Endothelial cell of umbilical vein (primary cell): ENCODE results near the gene HERC6. TPM values are rescaled to one million over a fixed set of nuclear protein-coding genes. Genes with fewer than 3 reads are reported as not detected.

Experiments used
- Bru-seq: library from RNA; stranded (reverse); fragments of 400-500 nt; gene quantifications from one replicate; lab custom pipeline; 2021; lab: Mats Ljungman, UMichigan
- BruChase-seq, 2 experiments: library from RNA; stranded (reverse); fragments of 400-500 nt; gene quantifications; one replicate each; lab custom pipeline; 2021; lab: Mats Ljungman, UMichigan
- BruUV-seq: library from RNA; stranded (reverse); fragments of 400-500 nt; replicated peaks from 2 replicates; lab custom pipeline; 2021; lab: Mats Ljungman, UMichigan
- CTCF ChIA-PET: fragments of 300-600, 350-600 bp; sonication (Branson Sonifier 250); formaldehyde crosslinking; loops from one replicate; lab custom pipeline; 2021; ENCODE audit warnings: antibody characterized with exemption, inconsistent platforms; lab: Charles Lee
- POLR2A ChIA-PET: fragments of 300-600, 350-600 bp; sonication (Branson Sonifier 250); formaldehyde crosslinking; loops from one replicate; lab custom pipeline; 2021; ENCODE audit warnings: antibody characterized with exemption, inconsistent platforms; lab: Charles Lee
- DNase-seq: peaks from one replicate; pipeline ENCODE4 v3.0.0-alpha.2; 2011; ENCODE audit warnings: low read depth, low spot score
- FAIRE-seq: peaks from 2 replicates; lab custom pipeline; 2011; peaks lifted over from hg19 to GRCh38; lab: Jason Lieb, UNC
- H2AFZ ChIP-seq: 2 replicates; pipeline ENCODE4 v1.6.0; 2012; ENCODE audit warnings: low read depth, low read length, control low read depth, inconsistent platforms
- H3K27ac ChIP-seq: 2 replicates; pipeline ENCODE4 v1.5.1; 2011; ENCODE audit warnings: low read depth, mild to moderate bottlenecking, control low read depth, low read length, moderate library complexity; ENCODE audit not compliant: insufficient read depth
- H3K27me3 ChIP-seq, 2 experiments: 2 replicates each; pipeline versions ENCODE4 v1.6.0 to v1.6.1; 2011; ENCODE audit warnings: low read length in 2 of 2, mixed read lengths in 1 of 2; ENCODE audit not compliant: control insufficient read depth in 2 of 2, insufficient read depth in 2 of 2
- H3K36me3 ChIP-seq, 2 experiments: 2 replicates in 1 of 2; 3 replicates in 1 of 2; pipeline ENCODE4 v1.5.1; 2011; ENCODE audit warnings: low read length in 2 of 2, mild to moderate bottlenecking in 1 of 2, moderate library complexity in 1 of 2; ENCODE audit not compliant: control insufficient read depth in 2 of 2, insufficient read depth in 2 of 2; ENCODE audit errors: extremely low read depth in 1 of 2
- H3K4me1 ChIP-seq: 3 replicates; pipeline ENCODE4 v1.5.1; 2011; ENCODE audit warnings: mild to moderate bottlenecking, low read length; ENCODE audit not compliant: control insufficient read depth, insufficient read depth; ENCODE audit errors: extremely low read depth
- H3K4me2 ChIP-seq: 2 replicates; pipeline ENCODE4 v1.6.1; 2011; ENCODE audit warnings: low read length, control low read depth, mixed read lengths; ENCODE audit not compliant: insufficient read depth
- H3K4me3 ChIP-seq, 3 experiments: fragments of 200-600 bp in 1 of 3; sonication (generic), shearing (Covaris generic) in 1 of 3; replicated peaks in 1 of 3; 2 replicates each; pipeline ENCODE4 v1.5.1; 2011 to 2016; ENCODE audit warnings: control low read depth in 3 of 3, low read length in 3 of 3, mild to moderate bottlenecking in 2 of 3, inconsistent platforms in 1 of 3, low read depth in 1 of 3, moderate library complexity in 1 of 3; ENCODE audit not compliant: insufficient read depth in 1 of 3
- H3K79me2 ChIP-seq: 2 replicates; pipeline ENCODE4 v1.6.0; 2012; ENCODE audit warnings: low read length, inconsistent platforms; ENCODE audit not compliant: control insufficient read depth, insufficient read depth
- H3K9ac ChIP-seq: replicated peaks from 2 replicates; pipeline ENCODE3; 2011; ENCODE audit warnings: low read length, control low read depth; ENCODE audit not compliant: insufficient read depth; ENCODE audit errors: extremely low read depth
- H3K9me1 ChIP-seq: replicated peaks from 3 replicates; pipeline ENCODE4 v1.6.0; 2011; ENCODE audit warnings: mild to moderate bottlenecking, low read length; ENCODE audit not compliant: control insufficient read depth, insufficient read depth; ENCODE audit errors: extremely low read depth
- H3K9me3 ChIP-seq: replicated peaks from 2 replicates; pipeline ENCODE4 v1.5.1; 2012; ENCODE audit warnings: low read length, inconsistent platforms; ENCODE audit not compliant: control insufficient read depth, insufficient read depth
- H4K20me1 ChIP-seq: replicated peaks from 2 replicates; pipeline ENCODE3; 2011; ENCODE audit warnings: mild to moderate bottlenecking, low read length; ENCODE audit not compliant: control insufficient read depth, insufficient read depth; ENCODE audit errors: extremely low read depth
- EZH2 ChIP-seq: IDR thresholded peaks from 2 replicates; pipeline ENCODE4 v1.6.1; 2012; ENCODE audit warnings: borderline replicate concordance, low read depth, mild to moderate bottlenecking, moderate library complexity, low read length, inconsistent platforms; ENCODE audit not compliant: severe bottlenecking
- FOS ChIP-seq: IDR thresholded peaks from 2 replicates; pipeline ENCODE4 v1.6.1; 2011; ENCODE audit warnings: mild to moderate bottlenecking, low read length, moderate library complexity, borderline replicate concordance; ENCODE audit not compliant: insufficient read depth
- GATA2 ChIP-seq: IDR thresholded peaks from 2 replicates; pipeline ENCODE4 v1.7.0; 2011; ENCODE audit warnings: low read depth, mild to moderate bottlenecking, moderate library complexity, mixed read lengths, low read length; ENCODE audit not compliant: insufficient read length, insufficient read depth
- JUN ChIP-seq: IDR thresholded peaks from 2 replicates; pipeline ENCODE4 v1.6.1; 2011; ENCODE audit warnings: borderline replicate concordance, low read depth; ENCODE audit not compliant: insufficient read length, insufficient read depth
- MAX ChIP-seq: IDR thresholded peaks from 2 replicates; pipeline ENCODE4 v1.6.1; 2011; ENCODE audit not compliant: insufficient read depth, insufficient read length
- MYC ChIP-seq: IDR thresholded peaks from one replicate; pipeline ENCODE4 v1.6.1; 2011; ENCODE audit warnings: mild to moderate bottlenecking, low read depth, low read length
- POLR2A ChIP-seq: IDR thresholded peaks from 2 replicates; pipeline ENCODE4 v1.6.1; 2012; ENCODE audit warnings: low read depth, mild to moderate bottlenecking, control low read depth, low read length
- dilution Hi-C: fragments of 300-500 bp; cut with MboI; formaldehyde crosslinking; loops from one replicate; pipeline ENCODE4 v1.15.0; 2019; ENCODE audit warnings: low sequenced_read_pairs; ENCODE audit not compliant: extremely low pct_ligation_motif_present
- intact Hi-C: fragments of 100-400 bp; cut with micrococcal nuclease; formaldehyde crosslinking; loops from one replicate; pipeline ENCODE4 v1.10.0; 2022
- long read RNA-seq: library from polyadenylated mRNA; stranded (forward); transcript quantifications from one replicate; pipeline ENCODE4 v2.0.0, GENCODE V29; 2021
- polyA minus RNA-seq, 3 experiments: library from RNA; depleted of rRNA, polyadenylated mRNA; stranded (reverse); fragments of >200 nt; gene quantifications; 1 replicate in 1 of 3; 2 replicates in 2 of 3; pipeline ENCODE4 v1.2.3, GENCODE V29; 2011
- polyA plus RNA-seq, 4 experiments: library from polyadenylated mRNA; depleted of rRNA in 3 of 4; stranded (reverse) in 3 of 4; unstranded in 1 of 4; fragments of >200 nt; gene quantifications; 2 replicates each; pipeline versions ENCODE4 v1.2.1 to v1.2.3, GENCODE V29; 2011 to 2012; ENCODE audit warnings: missing spikeins in 1 of 4
- total RNA-seq: library from RNA; stranded (reverse); gene quantifications from 2 replicates; pipeline ENCODE4 v1.2.3, GENCODE V29; 2021
- TF ChIP-seq, protein P1 (sequence below), 2 donors: IDR thresholded peaks; 1 replicate in 1 of 2; 2 replicates in 1 of 2; pipeline ENCODE4 v1.5.1; 2011; ENCODE audit warnings: low read length in 2 of 2, mild to moderate bottlenecking in 2 of 2, moderate library complexity in 2 of 2, control low read depth in 1 of 2, inconsistent platforms in 1 of 2, low read depth in 1 of 2; ENCODE audit not compliant: insufficient read depth in 1 of 2; ENCODE audit errors: extremely low read depth in 1 of 2

The HERC6 gene
- total RNA-seq (4.1 and 5.0 TPM in 2 replicates), polyA plus RNA-seq (1.9 and 2.1 TPM in 2 replicates), polyA minus RNA-seq (4.7 and 6.3 TPM in 2 replicates), Bru-seq, nascent RNA (percentile 43 among the genes with signal in this experiment), BruChase-seq, experiment 1, labeled RNA remaining after a 6-hour chase (percentile 31 among the genes with signal in this experiment), BruChase-seq, experiment 2, labeled RNA remaining after a 2-hour chase (percentile 39 among the genes with signal in this experiment)
- polyA plus RNA-seq (2011; cell fraction: cytosol; rRNA removed): 2.3 and 2.6 TPM in 2 replicates
- polyA plus RNA-seq (2011; cell fraction: nucleus; rRNA removed): 3.4 and 5.1 TPM in 2 replicates
- polyA plus RNA-seq (2012): 2.0 and 3.7 TPM in 2 replicates
- polyA minus RNA-seq (2011; cell fraction: cytosol; rRNA and poly(A)+ RNA removed): 3.9 TPM
- polyA minus RNA-seq (2011; cell fraction: nucleus; rRNA and poly(A)+ RNA removed): 5.9 and 7.4 TPM in 2 replicates
- long read RNA-seq, partial matches to known transcripts: 0 of 6 reads
- long read RNA-seq, other reads (novel, unspliced or antisense): 4 of 6 reads

GRCh38 chr4:88378691-88379559, at the start of gene HERC6:
Gene HERC6 (plus strand): TSS chr4:88378852. CDS start chr4:88378922, 70 bp downstream.
- Histone ChIP-seq H3K27ac (peak within 1 kb of the TSS; percentile 61), H3K4me2 (peak within 1 kb of the TSS; percentile 92), H3K9me3 (no peaks in the 10 kb centered on the region), H4K20me1 (no peaks in the 10 kb centered on the region), H3K4me3 (peak within 1 kb of the TSS; percentile 76 to 91 (median 89)), H3K9me1 (no peaks in the 10 kb centered on the region), H2AFZ (peak within 1 kb of the TSS; percentile 99), H3K27me3 (peaks cover 0 to 3% of the 10 kb centered on the region in 2 experiments), H3K9ac (peak within 1 kb of the TSS; percentile 69), H3K36me3 (no peaks in the 10 kb centered on the region), H3K79me2 (no peaks in the 10 kb centered on the region), H3K4me1 (peaks cover 3% of the 10 kb centered on the region)
- BruUV-seq: no TSS peak
- dilution Hi-C loops (no loop called here), intact Hi-C loops (loop anchor here (1.0 to 2.0 kb wide), 4 partner anchors 77 to 160 kb away; partner anchors contain the start of gene PPM1K)
- DNase-seq (peak; percentile 81), FAIRE-seq (peak; percentile 93)
- POLR2A ChIA-PET: interaction anchor here (1.0 kb wide), 1 partner anchor 12 kb away, joined by 3 read pairs; no protein-coding TSS in a partner anchor
- TF ChIP-seq GATA2 (no peak), EZH2 (no peak), FOS (no peak), MYC (no peak), MAX (no peak), JUN (no peak), POLR2A (no peak)
- TF ChIP-seq, protein P1, sequence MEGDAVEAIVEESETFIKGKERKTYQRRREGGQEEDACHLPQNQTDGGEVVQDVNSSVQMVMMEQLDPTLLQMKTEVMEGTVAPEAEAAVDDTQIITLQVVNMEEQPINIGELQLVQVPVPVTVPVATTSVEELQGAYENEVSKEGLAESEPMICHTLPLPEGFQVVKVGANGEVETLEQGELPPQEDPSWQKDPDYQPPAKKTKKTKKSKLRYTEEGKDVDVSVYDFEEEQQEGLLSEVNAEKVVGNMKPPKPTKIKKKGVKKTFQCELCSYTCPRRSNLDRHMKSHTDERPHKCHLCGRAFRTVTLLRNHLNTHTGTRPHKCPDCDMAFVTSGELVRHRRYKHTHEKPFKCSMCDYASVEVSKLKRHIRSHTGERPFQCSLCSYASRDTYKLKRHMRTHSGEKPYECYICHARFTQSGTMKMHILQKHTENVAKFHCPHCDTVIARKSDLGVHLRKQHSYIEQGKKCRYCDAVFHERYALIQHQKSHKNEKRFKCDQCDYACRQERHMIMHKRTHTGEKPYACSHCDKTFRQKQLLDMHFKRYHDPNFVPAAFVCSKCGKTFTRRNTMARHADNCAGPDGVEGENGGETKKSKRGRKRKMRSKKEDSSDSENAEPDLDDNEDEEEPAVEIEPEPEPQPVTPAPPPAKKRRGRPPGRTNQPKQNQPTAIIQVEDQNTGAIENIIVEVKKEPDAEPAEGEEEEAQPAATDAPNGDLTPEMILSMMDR (IDR thresholded peaks at IDR 0.05; ENCODE audit: extremely low read depth in 1 of 2, insufficient read depth in 1 of 2, low read depth in 1 of 2, low read length in 2 of 2): peak; percentile 72 to 91
- CTCF ChIA-PET: interaction anchor here (0.6 to 1.5 kb wide), 23 partner anchors 9 to 346 kb away, joined by 3 to 41 read pairs (median 4); partner anchors contain the start of genes HERC5, PPM1K and PYURF
